HEK293 (cell line): Measurements from ENCODE around the gene LZTR1.

Source experiments
- CTCF ChIA-PET: fragments of 350-600 bp; formaldehyde crosslinking; extraction: SDS; loops from one replicate; lab custom pipeline; 2021; ENCODE audit warnings: antibody characterized with exemption; lab: Yijun Ruan, JAX
- POLR2A ChIA-PET: fragments of 300-600 bp; formaldehyde crosslinking; extraction: SDS; loops from one replicate; lab custom pipeline; 2020; ENCODE audit warnings: antibody characterized with exemption, inconsistent platforms; lab: Yijun Ruan, JAX
- H3K27ac ChIP-seq: fragments of 200-500 bp; sonication (Bioruptor generic); 2 replicates; pipeline ENCODE4 v1.5.1; 2014; ENCODE audit warnings: low read depth, low read length, control low read depth, inconsistent platforms; ENCODE audit errors: extremely low read depth
- H3K36me3 ChIP-seq, 2 experiments: fragments of 200-500 bp in 1 of 2; sonication (Bioruptor generic) in 1 of 2; 1 replicate in 1 of 2; 2 replicates in 1 of 2; pipeline ENCODE4 v1.5.1; 2014 to 2017; ENCODE audit warnings: inconsistent platforms in 2 of 2, low read length in 2 of 2; ENCODE audit not compliant: control insufficient read depth in 2 of 2, insufficient read depth in 1 of 2
- H3K4me1 ChIP-seq: fragments of 200-500 bp; sonication (Bioruptor generic); 2 replicates; pipeline ENCODE4 v1.5.1; 2014; ENCODE audit warnings: mild to moderate bottlenecking, low read length, inconsistent platforms; ENCODE audit not compliant: control insufficient read depth, insufficient read depth
- H3K4me3 ChIP-seq: 2 replicates; pipeline ENCODE4 v1.5.1; 2011; ENCODE audit warnings: low read depth, mild to moderate bottlenecking, control low read depth, low read length, moderate library complexity
- H3K9me3 ChIP-seq: fragments of 200-500 bp; sonication (Bioruptor generic); 2 replicates; pipeline ENCODE4 v1.5.1; 2014; ENCODE audit warnings: low read depth, low read length, inconsistent platforms; ENCODE audit not compliant: control insufficient read depth, insufficient read depth
- MYNN ChIP-seq: fragments of 450-650 bp; formaldehyde crosslinking; IDR thresholded peaks from 2 replicates; pipeline ENCODE4 v1.5.1; 2016; ENCODE audit warnings: missing biosample characterization, missing genetic modification characterization, borderline replicate concordance
- ZNF121 ChIP-seq: fragments of 450-650 bp; formaldehyde crosslinking; IDR thresholded peaks from 2 replicates; pipeline ENCODE4 v1.5.1; 2016; ENCODE audit warnings: missing biosample characterization, missing genetic modification characterization
- ZNF350 ChIP-seq: fragments of 450-650 bp; formaldehyde crosslinking; IDR thresholded peaks from 2 replicates; pipeline ENCODE4 v1.5.0; 2017; ENCODE audit warnings: missing biosample characterization, mild to moderate bottlenecking, missing genetic modification characterization
- ZNF37A ChIP-seq: fragments of 450-650 bp; IDR thresholded peaks from 2 replicates; pipeline ENCODE4 v1.5.1; 2018; ENCODE audit warnings: missing biosample characterization, missing genetic modification characterization
- ZNF514 ChIP-seq: fragments of 450-650 bp; formaldehyde crosslinking; IDR thresholded peaks from 2 replicates; pipeline ENCODE4 v1.5.1; 2016; ENCODE audit warnings: missing biosample characterization, missing genetic modification characterization
- ZNF521 ChIP-seq: fragments of 450-650 bp; formaldehyde crosslinking; IDR thresholded peaks from 2 replicates; pipeline ENCODE4 v1.5.1; 2017; ENCODE audit warnings: missing biosample characterization, mild to moderate bottlenecking, missing genetic modification characterization
- ZNF596 ChIP-seq: fragments of 450-650 bp; IDR thresholded peaks from 2 replicates; pipeline ENCODE4 v1.5.0; 2018; ENCODE audit warnings: missing biosample characterization, mild to moderate bottlenecking, missing genetic modification characterization, moderate library complexity
- ZNF677 ChIP-seq: fragments of 450-650 bp; IDR thresholded peaks from 2 replicates; pipeline ENCODE4 v1.5.0; 2018; ENCODE audit warnings: missing biosample characterization, mild to moderate bottlenecking, missing genetic modification characterization, moderate library complexity
- ZSCAN16 ChIP-seq: fragments of 450-650 bp; formaldehyde crosslinking; IDR thresholded peaks from 2 replicates; pipeline ENCODE4 v1.5.1; 2016; ENCODE audit warnings: missing biosample characterization, missing genetic modification characterization
- TF ChIP-seq, protein P1 (sequence below): fragments of 450-650 bp; formaldehyde crosslinking; IDR thresholded peaks from 2 replicates; pipeline ENCODE4 v1.5.1; 2017; ENCODE audit warnings: missing biosample characterization, missing genetic modification characterization
- TF ChIP-seq, protein P2 (sequence below): fragments of 450-650 bp; formaldehyde crosslinking; IDR thresholded peaks from 2 replicates; pipeline ENCODE4 v1.5.1; 2016; ENCODE audit warnings: missing biosample characterization, missing genetic modification characterization
- TF ChIP-seq, protein P3 (sequence below): fragments of 450-650 bp; formaldehyde crosslinking; IDR thresholded peaks from 2 replicates; pipeline ENCODE4 v1.5.1; 2016; ENCODE audit warnings: missing biosample characterization, missing genetic modification characterization
- TF ChIP-seq, protein P4 (sequence below): fragments of 450-650 bp; formaldehyde crosslinking; IDR thresholded peaks from 2 replicates; pipeline ENCODE4 v1.5.0; 2017; ENCODE audit warnings: missing biosample characterization, missing genetic modification characterization, borderline replicate concordance
- TF ChIP-seq, protein P5 (sequence below): IDR thresholded peaks from 2 replicates; pipeline ENCODE4 v1.6.1; 2011; ENCODE audit warnings: mild to moderate bottlenecking, low read depth, low read length, borderline replicate concordance

Gene LZTR1

DNA sequence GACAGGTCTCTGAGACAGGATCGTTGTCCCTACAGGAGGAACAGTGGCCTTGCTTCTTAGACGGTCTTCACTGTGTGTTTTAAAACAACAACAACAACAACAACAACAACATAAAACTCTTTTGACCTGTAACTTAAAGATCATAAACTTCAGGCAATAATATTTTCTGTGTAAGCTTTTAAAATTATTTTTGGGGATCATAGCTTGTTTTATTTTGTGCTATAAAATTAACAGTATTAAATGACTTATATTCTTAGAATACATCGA is 28.8 kb upstream of the LZTR1 start:
- no peak for TF ChIP-seq ZNF121 (tag by site-specific recombination)
- TF ChIP-seq, protein P1, sequence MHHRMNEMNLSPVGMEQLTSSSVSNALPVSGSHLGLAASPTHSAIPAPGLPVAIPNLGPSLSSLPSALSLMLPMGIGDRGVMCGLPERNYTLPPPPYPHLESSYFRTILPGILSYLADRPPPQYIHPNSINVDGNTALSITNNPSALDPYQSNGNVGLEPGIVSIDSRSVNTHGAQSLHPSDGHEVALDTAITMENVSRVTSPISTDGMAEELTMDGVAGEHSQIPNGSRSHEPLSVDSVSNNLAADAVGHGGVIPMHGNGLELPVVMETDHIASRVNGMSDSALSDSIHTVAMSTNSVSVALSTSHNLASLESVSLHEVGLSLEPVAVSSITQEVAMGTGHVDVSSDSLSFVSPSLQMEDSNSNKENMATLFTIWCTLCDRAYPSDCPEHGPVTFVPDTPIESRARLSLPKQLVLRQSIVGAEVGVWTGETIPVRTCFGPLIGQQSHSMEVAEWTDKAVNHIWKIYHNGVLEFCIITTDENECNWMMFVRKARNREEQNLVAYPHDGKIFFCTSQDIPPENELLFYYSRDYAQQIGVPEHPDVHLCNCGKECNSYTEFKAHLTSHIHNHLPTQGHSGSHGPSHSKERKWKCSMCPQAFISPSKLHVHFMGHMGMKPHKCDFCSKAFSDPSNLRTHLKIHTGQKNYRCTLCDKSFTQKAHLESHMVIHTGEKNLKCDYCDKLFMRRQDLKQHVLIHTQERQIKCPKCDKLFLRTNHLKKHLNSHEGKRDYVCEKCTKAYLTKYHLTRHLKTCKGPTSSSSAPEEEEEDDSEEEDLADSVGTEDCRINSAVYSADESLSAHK (tag by site-specific recombination): no peak
- no peak for TF ChIP-seq ZNF37A (tag by site-specific recombination)
- no peak for TF ChIP-seq ZNF521 (tag by site-specific recombination)
- no peak for TF ChIP-seq ZNF596 (tag by site-specific recombination)
- TF ChIP-seq, protein P2, sequence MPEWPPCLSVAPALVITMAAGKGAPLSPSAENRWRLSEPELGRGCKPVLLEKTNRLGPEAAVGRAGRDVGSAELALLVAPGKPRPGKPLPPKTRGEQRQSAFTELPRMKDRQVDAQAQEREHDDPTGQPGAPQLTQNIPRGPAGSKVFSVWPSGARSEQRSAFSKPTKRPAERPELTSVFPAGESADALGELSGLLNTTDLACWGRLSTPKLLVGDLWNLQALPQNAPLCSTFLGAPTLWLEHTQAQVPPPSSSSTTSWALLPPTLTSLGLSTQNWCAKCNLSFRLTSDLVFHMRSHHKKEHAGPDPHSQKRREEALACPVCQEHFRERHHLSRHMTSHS (tag by site-specific recombination): no peak
- no peak for TF ChIP-seq ZNF350
- no peak for TF ChIP-seq ZSCAN16
- no peak for TF ChIP-seq ZNF514 (tag by site-specific recombination)
- TF ChIP-seq MYNN: no peak
- TF ChIP-seq, protein P3, sequence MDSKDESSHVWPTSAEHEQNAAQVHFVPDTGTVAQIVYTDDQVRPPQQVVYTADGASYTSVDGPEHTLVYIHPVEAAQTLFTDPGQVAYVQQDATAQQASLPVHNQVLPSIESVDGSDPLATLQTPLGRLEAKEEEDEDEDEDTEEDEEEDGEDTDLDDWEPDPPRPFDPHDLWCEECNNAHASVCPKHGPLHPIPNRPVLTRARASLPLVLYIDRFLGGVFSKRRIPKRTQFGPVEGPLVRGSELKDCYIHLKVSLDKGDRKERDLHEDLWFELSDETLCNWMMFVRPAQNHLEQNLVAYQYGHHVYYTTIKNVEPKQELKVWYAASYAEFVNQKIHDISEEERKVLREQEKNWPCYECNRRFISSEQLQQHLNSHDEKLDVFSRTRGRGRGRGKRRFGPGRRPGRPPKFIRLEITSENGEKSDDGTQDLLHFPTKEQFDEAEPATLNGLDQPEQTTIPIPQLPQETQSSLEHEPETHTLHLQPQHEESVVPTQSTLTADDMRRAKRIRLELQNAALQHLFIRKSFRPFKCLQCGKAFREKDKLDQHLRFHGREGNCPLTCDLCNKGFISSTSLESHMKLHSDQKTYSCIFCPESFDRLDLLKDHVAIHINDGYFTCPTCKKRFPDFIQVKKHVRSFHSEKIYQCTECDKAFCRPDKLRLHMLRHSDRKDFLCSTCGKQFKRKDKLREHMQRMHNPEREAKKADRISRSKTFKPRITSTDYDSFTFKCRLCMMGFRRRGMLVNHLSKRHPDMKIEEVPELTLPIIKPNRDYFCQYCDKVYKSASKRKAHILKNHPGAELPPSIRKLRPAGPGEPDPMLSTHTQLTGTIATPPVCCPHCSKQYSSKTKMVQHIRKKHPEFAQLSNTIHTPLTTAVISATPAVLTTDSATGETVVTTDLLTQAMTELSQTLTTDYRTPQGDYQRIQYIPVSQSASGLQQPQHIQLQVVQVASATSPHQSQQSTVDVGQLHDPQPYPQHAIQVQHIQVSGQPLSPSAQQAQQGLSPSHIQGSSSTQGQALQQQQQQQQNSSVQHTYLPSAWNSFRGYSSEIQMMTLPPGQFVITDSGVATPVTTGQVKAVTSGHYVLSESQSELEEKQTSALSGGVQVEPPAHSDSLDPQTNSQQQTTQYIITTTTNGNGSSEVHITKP: no peak
- TF ChIP-seq, protein P4, sequence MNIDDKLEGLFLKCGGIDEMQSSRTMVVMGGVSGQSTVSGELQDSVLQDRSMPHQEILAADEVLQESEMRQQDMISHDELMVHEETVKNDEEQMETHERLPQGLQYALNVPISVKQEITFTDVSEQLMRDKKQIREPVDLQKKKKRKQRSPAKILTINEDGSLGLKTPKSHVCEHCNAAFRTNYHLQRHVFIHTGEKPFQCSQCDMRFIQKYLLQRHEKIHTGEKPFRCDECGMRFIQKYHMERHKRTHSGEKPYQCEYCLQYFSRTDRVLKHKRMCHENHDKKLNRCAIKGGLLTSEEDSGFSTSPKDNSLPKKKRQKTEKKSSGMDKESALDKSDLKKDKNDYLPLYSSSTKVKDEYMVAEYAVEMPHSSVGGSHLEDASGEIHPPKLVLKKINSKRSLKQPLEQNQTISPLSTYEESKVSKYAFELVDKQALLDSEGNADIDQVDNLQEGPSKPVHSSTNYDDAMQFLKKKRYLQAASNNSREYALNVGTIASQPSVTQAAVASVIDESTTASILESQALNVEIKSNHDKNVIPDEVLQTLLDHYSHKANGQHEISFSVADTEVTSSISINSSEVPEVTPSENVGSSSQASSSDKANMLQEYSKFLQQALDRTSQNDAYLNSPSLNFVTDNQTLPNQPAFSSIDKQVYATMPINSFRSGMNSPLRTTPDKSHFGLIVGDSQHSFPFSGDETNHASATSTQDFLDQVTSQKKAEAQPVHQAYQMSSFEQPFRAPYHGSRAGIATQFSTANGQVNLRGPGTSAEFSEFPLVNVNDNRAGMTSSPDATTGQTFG: no peak
- TF ChIP-seq, protein P5, sequence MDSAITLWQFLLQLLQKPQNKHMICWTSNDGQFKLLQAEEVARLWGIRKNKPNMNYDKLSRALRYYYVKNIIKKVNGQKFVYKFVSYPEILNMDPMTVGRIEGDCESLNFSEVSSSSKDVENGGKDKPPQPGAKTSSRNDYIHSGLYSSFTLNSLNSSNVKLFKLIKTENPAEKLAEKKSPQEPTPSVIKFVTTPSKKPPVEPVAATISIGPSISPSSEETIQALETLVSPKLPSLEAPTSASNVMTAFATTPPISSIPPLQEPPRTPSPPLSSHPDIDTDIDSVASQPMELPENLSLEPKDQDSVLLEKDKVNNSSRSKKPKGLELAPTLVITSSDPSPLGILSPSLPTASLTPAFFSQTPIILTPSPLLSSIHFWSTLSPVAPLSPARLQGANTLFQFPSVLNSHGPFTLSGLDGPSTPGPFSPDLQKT: no peak
- no peak for TF ChIP-seq ZNF677 (tag by site-specific recombination)
- CTCF ChIA-PET: interaction anchor here (0.6 to 2.3 kb wide), 2 partner anchors 68 to 379 kb away, joined by 3 to 9 read pairs; no protein-coding TSS in a partner anchor
- POLR2A ChIA-PET: interaction anchor here (0.5 kb wide), 1 partner anchor 35 kb away, joined by 4 read pairs; no protein-coding TSS in a partner anchor
- no peak overlapping the region for H3K4me3 ChIP-seq
- no peaks in the 10 kb centered on the region for H3K4me1 ChIP-seq
- no peaks in the 10 kb centered on the region for H3K9me3 ChIP-seq
- no peak overlapping the region for H3K27ac ChIP-seq
- H3K36me3 ChIP-seq: peaks cover 5 to 61% of the 10 kb centered on the region in 2 experiments; a peak in 2 of 3 replicates
